Activated CD4-positive, alpha-beta T cell treated with anti-CD3 and anti-CD28 coated beads, Interleukin-2, amount 50 U/mL, for 48 hours (primary cell): ENCODE measurements around the gene NLRC5.
"Not testable (repeated sequence)": the region's sequence is repeated elsewhere in the genome, so short reads cannot be mapped to it uniquely, and the experiment has no call there.

ENCODE experiments used
- DNase-seq, 2 experiments: peaks; one replicate each; pipeline ENCODE4 v3.0.0-alpha.2; 2020

The NLRC5 gene

GRCh38 chr16:57053206-57053605 is 63.8 kb downstream of the NLRC5 start:
- DNase-seq = no peak

- no peak for DNase-seq
These were observed 65.0 kb downstream of the NLRC5 start for GRCh38 chr16:57054338-57054737.

- DNase-seq = no peak
These were observed 65.4 kb downstream of the NLRC5 start for GRCh38 chr16:57054771-57055170.

GRCh38 chr16:57055671-57056070 is 66.3 kb downstream of the NLRC5 start:
- DNase-seq = no peak

- DNase-seq = no peak
These were observed 69.0 kb downstream of the NLRC5 start for GRCh38 chr16:57058291-57058861.

- no peak for DNase-seq
These were observed 71.1 kb downstream of the NLRC5 start for GRCh38 chr16:57060323-57061083.

- DNase-seq = no peak
These were observed 71.9 kb downstream of the NLRC5 start for GRCh38 chr16:57061084-57061905.

GRCh38 chr16:57062329-57062728 is 73.0 kb downstream of the NLRC5 start:
- DNase-seq = no peak

- DNase-seq = not testable (repeated sequence)
These were observed 73.8 kb downstream of the NLRC5 start for GRCh38 chr16:57063189-57063588.

GRCh38 chr16:57064995-57065394 is 75.6 kb downstream of the NLRC5 start:
- no peak for DNase-seq

- DNase-seq = no peak
These were observed 77.3 kb downstream of the NLRC5 start for GRCh38 chr16:57066625-57067024.

GRCh38 chr16:57067347-57067746 is 78.0 kb downstream of the NLRC5 start:
- no peak for DNase-seq

GRCh38 chr16:57069053-57069452 is 79.7 kb downstream of the NLRC5 start:
- DNase-seq = no peak

- DNase-seq = no peak
These were observed 80.4 kb downstream of the NLRC5 start for GRCh38 chr16:57069635-57070370.

GRCh38 chr16:57070424-57070823 is 81.1 kb downstream of the NLRC5 start:
- DNase-seq = no peak

- not testable (repeated sequence) for DNase-seq
These were observed 81.8 kb downstream of the NLRC5 start for GRCh38 chr16:57071081-57071732.

GRCh38 chr16:57071831-57072582 is 82.7 kb downstream of the NLRC5 start:
- no peak for DNase-seq

- DNase-seq = no peak
These were observed 83.4 kb downstream of the NLRC5 start for GRCh38 chr16:57072616-57073275.

- DNase-seq = no peak
These were observed 88.4 kb downstream of the NLRC5 start for GRCh38 chr16:57077714-57078113.

- DNase-seq = no peak
These were observed 92.4 kb downstream of the NLRC5 start for GRCh38 chr16:57081744-57082143.

GRCh38 chr16:57082664-57083063 is 93.3 kb downstream of the NLRC5 start:
- no peak for DNase-seq
